HG02852 (cell line): ENCODE results near the gene LHPP.

Experiments used
- ATAC-seq: cut with Tn5 transposase; IDR thresholded peaks from one replicate; pipeline ENCODE4 v1.9.1; 2021; ENCODE audit warnings: mild to moderate bottlenecking, moderate library complexity; ENCODE audit not compliant: unreplicated experiment

Gene LHPP

DNA sequence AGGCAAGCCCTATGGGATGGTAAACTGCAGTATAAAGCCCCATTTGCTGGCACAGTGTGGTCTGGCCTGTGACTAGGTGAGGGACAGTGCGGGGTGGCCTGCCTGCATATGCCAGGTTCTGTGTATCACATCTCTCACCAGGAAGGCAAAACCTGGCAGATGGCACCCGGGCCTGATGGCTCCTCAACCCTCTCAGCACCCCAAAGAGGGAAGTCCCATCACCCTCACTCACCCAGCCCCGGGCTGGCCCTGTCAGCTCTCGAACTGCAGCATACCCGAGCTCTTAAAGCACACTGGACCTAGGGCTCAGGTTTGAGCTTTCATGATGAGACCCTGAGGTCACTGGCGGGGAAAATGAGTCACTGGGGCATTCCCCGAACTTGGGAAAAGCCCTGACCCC, 130.5 kb downstream of the LHPP start:
- no peak for ATAC-seq

DNA sequence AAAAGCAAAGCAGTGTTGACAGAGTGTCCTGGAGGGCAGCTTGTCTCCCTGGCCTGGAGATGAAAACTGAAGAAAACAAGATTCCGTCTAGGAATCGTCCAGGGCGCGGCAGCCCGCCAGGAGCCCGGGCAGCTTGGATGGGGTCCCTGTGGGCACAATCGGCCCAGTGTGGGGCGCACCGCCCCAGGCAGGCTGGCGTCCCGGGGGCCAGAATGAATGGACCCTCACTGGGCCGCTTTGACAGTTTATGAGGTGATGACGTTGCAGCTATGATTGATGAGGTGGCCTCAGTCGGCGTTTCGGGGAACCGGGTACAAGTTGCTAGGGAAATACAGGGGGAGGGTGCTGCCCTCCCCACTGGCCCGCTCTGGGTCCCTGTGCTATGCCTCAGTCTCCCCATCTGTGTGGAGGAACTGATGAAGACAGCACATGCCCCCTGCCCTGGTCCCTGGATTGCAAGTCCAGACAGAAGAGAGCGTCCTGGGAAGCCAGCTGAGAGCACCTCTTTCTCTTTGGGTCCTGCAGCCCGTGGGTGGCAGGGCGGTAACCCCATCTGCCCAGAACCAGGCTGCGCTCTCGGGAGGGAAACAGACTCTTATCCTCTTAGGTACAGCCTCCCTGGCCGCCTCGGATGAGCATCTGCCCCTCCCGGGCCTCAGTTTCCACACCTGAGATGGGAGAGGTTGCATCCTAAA, 131.3 kb downstream of the LHPP start:
- no peak for ATAC-seq

DNA sequence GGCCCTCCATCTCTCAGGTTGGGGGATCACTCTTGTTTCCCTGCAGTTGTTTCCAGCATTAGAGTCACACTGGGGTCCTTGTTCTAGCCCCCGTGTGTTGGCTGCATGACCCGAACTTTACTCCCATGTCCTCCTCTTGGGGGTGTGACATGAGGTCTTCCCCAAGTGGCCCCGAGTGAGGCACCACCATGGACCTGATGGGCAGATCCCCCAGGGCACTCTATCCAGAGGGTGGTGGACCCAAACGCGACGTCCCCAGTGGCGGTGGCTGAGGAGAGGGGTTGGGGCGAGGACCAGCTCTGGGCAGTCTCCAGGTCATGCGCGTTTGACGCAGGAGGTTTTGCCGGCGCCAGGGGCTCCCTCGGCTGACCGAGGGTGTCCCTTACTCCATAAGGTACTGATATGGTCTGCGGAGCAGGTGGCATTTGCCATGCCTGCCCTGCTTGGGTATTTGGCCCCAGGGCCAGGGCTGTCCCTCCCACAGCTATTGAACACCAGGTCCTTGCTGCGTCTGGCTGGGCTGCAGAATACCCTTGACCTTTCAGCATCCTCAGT, 131.9 kb downstream of the LHPP start:
- ATAC-seq: no peak

DNA sequence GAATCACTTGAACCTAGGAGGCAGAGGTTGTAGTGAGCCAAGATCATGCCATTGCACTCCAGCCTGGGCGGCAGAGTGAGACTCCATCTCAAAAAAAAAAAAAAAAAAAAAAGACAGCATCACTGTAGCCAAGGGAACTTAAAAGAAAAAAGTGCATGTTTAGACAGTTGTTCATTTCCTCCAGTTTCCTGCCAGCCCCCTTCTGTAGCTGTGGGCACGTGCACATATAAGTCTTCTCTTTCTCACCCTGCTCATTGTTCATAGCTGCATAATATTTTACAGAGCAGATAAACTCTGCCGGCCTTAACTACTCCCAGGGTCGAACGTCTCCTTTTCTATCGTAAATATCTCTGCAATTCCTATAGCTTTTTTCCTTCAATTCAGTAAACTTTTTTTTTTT, 132.6 kb downstream of the LHPP start:
- ATAC-seq: no peak

DNA sequence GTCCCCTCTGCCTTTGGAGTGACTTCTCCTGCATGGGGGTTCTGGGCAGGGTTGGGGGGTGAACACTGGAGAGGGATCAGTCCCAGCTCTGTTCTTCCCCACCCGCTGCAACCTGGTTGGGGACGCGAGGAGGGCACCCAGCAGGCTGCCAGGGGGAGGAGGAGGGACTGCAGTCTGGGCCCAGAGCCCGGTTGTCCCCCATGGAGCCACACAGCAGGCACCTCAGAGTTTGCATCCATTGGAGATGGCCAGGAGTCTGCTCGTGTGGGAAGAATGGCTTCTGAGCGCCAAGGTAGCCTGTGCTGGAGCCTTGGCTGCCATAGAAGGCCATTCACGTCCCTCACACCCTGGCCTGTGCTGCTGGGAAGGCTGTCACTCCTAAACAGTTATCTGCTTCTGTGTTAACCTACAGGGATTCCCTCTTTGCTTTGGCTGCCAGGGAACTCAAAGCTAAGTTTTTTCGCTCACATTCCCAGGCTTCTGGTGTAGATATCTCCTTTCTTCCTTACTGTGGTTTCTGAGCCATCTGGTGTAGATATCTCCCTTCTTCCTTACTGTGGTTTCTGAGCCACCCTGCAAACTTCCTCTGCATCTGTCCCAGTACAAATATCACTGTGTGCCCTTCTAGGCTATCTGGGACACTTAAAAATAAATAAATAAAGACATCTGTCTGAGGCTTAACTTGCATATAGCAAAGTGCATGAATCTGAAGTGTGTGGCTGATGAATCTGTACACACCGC, 133.7 kb downstream of the LHPP start:
- ATAC-seq: no peak

DNA sequence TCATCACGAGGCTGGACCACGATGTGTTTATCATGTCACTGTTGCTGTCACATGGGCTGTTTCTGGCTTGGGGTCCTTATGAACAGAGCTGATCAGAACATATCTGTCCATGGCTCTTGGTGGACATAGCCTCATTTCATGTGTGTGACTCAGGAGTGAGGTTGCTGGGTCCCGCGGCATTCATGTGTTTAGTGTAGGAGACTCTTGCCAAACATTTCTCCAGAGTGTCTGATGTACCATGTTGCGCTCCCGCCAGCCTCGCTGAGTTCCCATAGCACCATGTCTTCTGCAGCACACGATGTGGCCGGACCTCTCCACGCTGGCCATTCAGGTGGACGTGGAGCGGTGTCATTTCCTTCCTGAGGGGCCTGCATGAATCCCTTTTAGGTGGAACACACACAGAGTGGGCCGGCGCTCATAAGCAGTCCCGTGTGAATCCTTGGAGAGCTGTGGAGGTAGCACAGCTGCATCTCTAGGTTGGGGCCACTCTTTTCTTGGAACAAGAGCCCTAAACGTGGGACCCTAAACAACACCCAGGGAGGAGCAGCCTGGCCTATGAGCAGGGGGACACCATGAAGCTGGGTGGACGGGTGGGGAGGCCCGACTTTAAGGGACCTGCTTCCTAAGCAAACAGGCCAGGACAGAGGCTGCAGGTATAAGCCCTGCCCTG, 134.6 kb downstream of the LHPP start:
- ATAC-seq: no peak

DNA sequence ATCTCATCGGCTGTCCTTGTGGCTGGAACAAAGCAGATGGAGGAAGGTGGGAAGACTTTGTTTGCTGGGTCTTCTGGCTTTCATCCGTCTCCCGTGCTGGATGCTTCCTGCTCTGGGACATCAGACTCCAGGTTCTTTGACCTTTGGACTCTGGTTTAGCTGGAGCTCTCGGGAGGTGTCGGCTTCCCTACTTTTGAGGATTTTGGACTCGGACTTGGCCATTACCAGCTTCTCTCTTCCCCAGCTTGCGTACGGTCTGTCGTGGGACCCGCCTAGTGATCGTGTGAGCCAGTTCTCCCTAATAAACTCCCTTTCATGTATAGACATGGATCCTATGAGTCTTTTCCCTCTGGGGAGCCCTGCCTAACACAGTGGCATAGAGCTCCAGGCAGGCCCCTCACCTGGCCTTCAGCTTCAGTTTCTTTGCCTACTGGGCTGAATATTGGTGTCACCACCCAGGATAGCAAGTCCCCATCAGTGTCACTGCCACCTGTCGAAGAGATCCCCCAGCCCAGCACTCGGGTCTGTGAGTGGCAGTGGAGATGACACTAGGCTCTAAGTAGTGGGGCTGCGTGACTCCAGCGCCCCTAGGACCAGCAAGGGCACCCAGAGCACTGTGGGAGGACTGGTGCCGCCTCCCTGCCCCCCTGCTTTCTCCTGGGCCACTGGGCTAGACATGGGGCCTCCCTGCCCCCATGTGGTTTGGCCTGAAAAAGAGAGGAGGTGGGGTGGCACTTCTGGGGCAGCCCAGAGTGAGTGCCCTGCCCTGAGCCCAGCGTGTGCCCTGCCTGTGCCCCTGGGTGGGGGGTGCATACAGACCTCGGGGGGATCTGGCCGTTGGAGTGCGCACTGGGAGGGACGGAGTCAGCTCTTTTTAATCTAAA, 135.6 kb downstream of the LHPP start:
- no peak for ATAC-seq

DNA sequence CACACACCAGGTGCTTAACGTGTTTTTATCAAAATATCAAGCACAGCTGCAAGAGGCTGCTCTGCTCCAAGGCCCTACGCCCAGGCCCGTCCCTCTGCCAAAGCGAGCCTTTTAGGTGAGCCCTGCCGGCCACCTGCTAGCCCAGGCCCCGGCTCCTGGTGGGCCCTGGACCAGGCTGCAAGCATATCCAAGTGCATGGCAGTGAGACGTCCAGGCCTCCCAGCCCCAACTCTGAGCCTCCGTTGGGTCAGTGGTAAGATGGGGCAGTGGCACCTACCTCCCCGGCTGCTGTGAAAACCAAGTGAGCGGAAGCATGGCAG, 136.2 kb downstream of the LHPP start:
- no peak for ATAC-seq

DNA sequence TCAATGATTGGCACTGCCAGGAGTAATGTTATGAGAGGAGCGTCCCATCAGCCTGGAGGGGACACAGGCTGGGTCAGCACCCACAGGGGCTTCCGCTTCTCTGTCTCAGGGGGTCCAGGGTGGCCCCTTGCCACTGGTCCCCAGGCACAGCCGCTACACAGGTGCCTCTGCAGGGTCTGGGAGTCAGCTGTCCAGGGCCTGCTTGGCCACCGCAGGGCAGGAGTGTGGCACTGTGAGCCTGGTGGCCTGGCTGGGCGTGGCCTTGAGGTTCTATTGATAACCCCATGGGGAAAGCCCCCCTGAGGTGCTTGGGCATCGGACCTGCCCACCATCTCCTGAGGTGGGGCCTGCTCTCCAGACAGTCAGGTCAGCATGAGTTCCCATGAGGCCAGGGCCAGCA, 136.6 kb downstream of the LHPP start:
- ATAC-seq: no peak

DNA sequence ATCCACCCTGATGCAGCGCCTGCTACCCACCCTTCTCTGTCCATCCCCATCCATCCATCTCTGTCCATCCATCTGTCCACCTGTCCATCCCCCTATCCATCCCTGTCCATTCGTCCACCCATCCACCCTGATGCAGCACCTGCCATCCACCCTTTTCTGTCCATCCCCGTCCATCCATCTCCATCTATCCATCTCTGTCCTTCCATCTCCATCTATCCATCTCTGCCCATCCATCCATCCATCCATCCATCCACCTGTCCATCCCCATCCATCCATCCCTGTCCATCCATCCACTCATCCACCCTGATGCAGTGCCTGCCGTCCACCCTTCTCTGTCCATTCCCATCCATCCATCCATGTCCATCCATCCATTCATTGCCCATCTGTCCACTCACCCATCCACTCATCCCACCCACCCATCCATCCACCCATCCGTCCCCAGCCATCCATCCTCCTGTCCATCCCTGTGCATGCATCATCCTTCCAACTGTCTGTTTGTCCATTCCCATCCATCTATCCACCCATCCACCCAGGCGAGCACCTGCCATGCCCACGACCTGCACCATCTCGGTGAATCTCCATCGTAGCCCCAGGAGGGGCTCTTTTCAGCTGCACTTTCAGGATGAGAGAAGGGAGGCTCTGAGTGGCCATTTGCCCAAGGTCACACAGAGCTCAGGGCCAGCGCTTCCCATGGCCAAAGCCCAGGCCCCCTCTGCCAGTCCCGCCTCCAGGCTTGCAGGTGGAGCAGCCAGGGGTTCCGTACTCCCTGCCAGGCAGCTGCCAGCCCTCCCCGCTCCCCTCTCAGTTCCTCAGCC, 137.4 kb downstream of the LHPP start:
- no peak for ATAC-seq

DNA sequence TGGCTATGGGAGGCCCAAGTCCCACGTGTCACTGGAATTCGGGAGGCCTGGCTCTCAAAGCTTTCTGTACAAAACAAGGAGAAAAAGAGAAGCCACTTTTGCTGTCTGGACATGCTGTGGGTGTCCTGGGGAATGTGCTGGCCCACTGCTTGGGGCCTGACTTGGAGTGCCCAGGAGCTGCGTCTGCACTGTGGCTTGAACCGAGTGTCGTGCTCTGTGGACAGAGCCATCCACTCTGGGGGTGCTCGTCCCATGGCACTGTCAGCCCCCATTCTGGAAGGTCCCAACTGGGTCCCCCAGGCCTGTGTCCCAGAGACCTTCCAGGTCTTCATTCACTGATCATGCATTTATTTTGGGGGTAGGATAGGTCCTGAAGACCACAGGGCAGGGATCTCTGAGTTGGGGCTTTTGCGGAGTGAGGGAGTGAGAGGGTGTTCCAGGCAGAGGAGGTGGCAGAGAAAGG, 138.0 kb downstream of the LHPP start:
- no peak for ATAC-seq

DNA sequence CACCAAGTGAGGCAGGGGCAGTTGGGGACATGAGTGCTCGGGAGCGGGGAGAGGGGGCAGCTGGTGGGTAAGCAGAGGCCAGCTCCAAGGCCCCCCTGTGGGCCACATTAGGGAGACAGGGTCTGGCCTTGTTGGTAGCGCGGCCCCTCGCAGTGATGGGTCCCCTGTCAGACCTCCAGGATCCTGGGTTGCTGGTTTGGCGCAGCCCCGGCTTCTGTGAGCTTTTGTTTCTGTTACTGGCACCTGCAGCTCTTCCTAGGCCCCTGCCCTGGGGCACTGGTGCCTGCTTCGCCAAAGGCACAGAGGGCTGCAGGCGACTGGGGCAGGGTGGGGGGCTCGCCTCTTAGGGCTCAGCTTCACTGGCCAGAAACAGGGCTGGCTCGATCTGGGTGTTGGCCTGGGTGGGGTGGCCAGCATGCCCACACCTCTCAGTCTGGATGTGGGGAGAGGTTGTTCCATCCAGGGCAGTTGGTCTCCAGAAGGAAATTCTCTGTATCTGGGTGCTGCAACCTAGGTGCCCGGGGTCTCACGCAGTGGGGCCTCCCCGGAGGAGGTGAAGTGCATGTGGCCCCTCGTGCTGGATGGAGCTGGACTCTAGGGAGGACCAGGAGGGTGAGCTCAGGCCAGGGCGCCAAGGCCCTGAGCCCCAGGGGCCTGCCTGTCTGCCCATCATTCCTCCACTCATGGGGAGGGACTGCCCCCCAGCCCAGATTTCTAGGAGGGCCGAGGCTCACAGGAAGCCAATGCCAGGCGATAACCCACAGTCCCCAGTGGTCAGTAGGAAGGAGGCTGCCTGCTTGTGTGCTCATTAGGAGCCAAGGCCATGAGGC, 138.6 kb downstream of the LHPP start:
- no peak for ATAC-seq

DNA sequence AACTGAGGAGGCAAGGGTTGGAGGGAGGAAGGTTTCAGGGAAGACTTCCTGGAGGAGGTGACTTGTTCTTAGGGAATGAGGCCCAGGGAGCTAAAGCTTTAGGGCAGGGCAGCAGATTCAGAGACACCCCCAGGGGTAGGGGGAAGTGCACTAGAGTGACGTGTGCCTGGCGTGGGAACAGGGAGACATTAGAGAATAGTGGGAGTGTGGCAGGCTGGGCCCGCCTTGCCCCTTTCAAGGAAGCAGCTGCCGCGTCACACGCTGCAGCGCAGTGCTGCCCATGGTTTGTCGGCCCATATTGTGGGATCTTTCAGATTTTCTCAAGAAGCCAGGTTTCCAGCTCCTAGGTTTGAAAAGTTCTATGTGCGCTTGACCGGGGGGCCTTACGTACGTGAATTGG, 139.4 kb downstream of the LHPP start:
- ATAC-seq: no peak

DNA sequence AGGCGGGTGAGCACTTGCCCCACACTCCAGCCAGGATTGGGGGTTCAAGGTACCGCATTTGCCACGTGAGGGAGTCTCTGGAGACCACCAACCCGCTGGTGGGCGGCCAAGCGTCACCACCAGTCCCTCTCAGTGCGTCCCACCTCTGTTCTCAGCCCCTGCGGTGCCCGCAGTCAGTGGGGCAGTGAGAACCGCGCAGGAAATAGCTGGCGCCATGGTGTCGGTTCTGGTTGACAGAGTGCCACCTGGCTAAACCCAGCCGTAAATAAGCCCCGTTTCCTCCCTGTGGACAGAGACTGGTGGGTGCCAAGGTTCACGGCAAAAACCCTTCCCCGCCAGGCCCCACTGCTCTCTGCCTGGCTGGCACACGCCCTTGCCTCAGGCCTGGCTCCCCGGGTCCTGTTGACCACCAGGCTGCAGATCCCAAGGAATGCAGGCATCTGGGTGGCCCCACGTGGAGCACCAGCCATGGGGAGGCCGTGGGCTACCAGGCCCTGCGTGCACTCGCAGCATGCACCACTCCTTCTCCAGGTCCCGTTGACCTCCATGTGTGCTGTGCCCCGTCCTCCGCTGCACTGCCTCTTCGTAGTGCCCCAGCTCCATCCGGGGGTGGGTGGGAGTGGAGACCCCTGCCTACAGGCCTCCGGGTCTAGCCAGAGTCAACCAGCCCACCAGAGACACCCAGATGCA, 140.0 kb downstream of the LHPP start:
- ATAC-seq: no peak

DNA sequence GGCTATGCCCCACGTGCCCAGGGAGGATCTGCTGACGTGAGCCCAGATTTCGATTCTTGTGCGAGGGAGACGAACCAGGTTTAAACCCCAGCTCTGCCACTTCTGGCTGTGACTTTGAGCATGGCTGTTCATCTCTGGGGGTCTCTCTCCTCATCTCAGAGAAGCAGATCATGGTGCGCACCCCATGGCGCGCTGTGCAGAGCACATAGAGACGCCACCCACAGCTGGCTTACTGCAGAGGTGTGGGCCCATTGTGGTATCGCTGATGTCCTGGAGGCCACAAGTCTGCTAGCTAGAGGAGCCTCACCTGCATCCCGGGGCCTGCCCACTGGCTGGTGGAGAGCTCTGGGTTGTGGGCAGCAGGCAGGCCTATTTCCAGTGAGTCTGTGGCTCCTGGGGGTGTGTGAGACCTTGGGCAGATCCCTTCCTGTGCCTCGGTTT, 140.5 kb downstream of the LHPP start:
- no peak for ATAC-seq

DNA sequence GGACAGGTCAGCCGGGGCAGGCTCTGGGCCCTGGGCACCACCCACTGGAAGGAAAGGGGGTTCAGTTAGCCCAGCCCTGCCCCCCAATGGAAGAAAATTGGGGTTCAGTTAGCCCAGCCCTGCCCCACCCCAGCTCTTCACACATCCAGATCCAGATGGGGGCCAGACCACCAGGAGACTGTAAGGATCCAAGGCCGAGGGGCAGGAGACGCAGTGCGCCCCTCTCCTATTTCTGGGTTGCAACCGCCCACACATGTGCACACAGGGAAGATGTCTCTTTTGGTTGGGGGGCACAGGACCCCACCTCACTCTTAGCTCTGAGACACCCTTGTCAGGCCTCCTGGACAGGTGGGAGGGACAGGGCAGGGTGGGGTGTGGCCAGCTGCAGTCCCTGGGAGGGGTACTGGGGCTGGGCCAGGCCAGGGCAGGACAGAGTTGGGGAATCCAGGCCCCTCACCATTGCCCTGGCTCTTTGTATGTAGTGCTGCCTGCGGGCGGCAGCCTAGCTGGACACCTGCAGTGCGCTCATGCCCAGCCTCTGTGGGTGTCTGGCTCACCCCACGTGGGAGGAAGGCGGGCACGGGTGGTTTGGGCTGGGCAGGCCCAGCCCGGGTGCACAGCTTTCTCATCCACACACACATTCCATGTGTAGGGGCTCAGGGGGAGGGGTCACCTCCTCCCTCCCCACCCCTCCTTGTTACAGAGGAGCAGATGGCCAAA, 141.2 kb downstream of the LHPP start:
- ATAC-seq: no peak

DNA sequence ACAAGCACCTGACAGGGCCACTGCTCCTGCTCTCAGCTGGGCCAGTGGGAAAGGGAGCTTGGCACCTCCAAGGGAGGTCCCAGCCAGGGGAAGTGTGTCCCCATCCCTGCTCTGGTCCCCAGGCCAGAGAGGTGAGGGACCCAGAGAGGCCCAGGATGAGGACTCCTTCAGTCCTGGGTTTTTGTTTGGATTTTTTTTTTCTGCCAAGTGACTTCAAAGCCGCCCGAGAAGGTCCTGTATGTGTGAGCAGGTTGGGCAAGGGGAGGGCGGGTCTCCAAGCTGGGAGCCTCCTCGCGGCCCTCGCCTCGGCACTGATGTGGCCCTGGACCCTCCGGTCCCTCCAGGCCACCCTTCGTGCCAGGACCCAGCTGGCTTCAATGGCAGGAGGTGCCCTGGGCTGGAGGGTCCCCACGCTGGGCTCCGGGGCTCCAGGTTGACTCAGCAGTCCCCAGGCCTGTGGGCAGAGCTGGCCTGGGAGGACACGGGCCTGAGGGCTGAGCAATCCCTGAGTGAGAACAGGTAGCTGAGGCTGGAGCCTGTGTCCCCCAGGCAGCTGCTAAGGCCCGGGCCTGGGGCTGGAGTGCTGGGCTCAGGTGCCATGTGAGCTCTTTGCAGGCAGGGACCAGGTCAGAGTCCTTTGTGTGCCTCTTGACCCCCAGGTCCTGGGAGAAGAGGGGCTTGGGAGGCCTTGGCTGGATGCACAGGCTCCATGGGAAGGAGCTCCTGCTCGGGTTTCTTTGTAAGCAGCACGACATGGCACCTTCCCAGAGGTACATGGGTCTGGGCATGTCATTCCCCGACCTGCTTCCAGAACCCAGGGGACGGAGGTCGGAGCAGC, 142.0 kb downstream of the LHPP start:
- no peak for ATAC-seq
